MM.1S (cell line): ENCODE results near the gene CENPF.
"Not testable (repeated sequence)": the region's sequence is repeated elsewhere in the genome, so short reads cannot be mapped to it uniquely, and the experiment has no call there.

Experiments
- EZH2 ChIP-seq: fragments of 300-600 bp; sonication (generic); optimal IDR thresholded peaks from 2 replicates; pipeline ENCODE3; 2017; ENCODE audit warnings: low read depth, mild to moderate bottlenecking, antibody characterized with exemption, low read length, mixed read lengths
- EZH2phosphoT487 ChIP-seq: fragments of 300-600 bp; sonication (generic); IDR thresholded peaks from 2 replicates; pipeline ENCODE4 v1.6.1; 2018; ENCODE audit warnings: antibody characterized with exemption, low read length
- TF ChIP-seq, protein P1 (sequence below): fragments of 300-600 bp; sonication (generic); IDR thresholded peaks from 2 replicates; pipeline ENCODE4 v1.5.1; 2016; ENCODE audit warnings: antibody characterized with exemption, low read length, mixed read lengths

DNA sequence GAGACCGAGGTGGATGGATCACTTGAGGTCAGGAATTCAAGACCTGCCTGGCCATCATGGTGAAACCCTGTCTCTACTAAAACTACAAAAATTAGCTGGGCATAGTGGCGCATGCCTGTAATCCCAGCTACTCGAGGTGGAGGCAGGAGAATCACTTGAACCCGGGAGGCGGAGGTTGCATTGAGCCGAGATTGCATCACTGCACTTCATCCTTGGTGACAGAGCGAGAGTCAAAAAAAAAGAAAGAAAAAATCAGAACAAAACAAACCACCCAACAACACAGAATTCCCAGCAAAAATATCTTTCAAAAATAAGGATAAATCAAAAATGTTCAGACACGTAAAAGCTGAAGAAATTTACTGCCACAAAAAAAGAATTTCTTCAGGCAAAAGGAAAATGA is 11.1 kb upstream of the CENPF start:
- TF ChIP-seq, protein P1, sequence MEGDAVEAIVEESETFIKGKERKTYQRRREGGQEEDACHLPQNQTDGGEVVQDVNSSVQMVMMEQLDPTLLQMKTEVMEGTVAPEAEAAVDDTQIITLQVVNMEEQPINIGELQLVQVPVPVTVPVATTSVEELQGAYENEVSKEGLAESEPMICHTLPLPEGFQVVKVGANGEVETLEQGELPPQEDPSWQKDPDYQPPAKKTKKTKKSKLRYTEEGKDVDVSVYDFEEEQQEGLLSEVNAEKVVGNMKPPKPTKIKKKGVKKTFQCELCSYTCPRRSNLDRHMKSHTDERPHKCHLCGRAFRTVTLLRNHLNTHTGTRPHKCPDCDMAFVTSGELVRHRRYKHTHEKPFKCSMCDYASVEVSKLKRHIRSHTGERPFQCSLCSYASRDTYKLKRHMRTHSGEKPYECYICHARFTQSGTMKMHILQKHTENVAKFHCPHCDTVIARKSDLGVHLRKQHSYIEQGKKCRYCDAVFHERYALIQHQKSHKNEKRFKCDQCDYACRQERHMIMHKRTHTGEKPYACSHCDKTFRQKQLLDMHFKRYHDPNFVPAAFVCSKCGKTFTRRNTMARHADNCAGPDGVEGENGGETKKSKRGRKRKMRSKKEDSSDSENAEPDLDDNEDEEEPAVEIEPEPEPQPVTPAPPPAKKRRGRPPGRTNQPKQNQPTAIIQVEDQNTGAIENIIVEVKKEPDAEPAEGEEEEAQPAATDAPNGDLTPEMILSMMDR: not testable (repeated sequence)
- TF ChIP-seq EZH2phosphoT487, EZH2: not testable (repeated sequence)
